Thyroid gland (tissue), 4 donors: Measurements from ENCODE around the gene AFF3. TPM values are rescaled to one million over a fixed set of nuclear protein-coding genes. Genes with fewer than 3 reads are reported as not detected.
A peak's percentile ranks its signal among the peaks of the same experiment; 100 is the strongest.

Source experiments
- DNase-seq, 2 donors: peaks; one replicate each; pipeline ENCODE4 v3.0.0-alpha.2; 2019
- H3K27ac ChIP-seq, 3 donors: fragments of 200-600 bp; sonication (generic); 1 replicate in 2 of 3; 2 replicates in 1 of 3; pipeline ENCODE4 v1.5.1; 2016 to 2019; ENCODE audit warnings: mild to moderate bottlenecking in 1 of 3, moderate library complexity in 1 of 3
- H3K27me3 ChIP-seq: fragments of 200-600 bp; sonication (generic); one replicate; pipeline ENCODE4 v1.5.1; 2019
- H3K36me3 ChIP-seq, 2 donors: fragments of 200-600 bp; sonication (generic); one replicate each; pipeline ENCODE4 v1.5.1; 2016 to 2019
- H3K4me1 ChIP-seq, 2 donors: fragments of 200-600 bp; sonication (generic); one replicate each; pipeline ENCODE4 v1.5.1; 2017 to 2019
- H3K4me3 ChIP-seq, 3 donors: fragments of 200-600 bp; sonication (generic); replicated peaks in 1 of 3; 1 replicate in 2 of 3; 2 replicates in 1 of 3; pipeline ENCODE4 v1.5.1; 2016; ENCODE audit warnings: mild to moderate bottlenecking in 1 of 3
- H3K9me3 ChIP-seq: fragments of 200-600 bp; sonication (generic); one replicate; pipeline ENCODE4 v1.5.1; 2017
- POLR2A ChIP-seq, 2 donors: fragments of 450-650 bp; IDR thresholded peaks; one replicate each; pipeline ENCODE4 v1.6.1; 2017; ENCODE audit warnings: antibody characterized with exemption in 2 of 2, mild to moderate bottlenecking in 2 of 2, moderate library complexity in 1 of 2
- WGBS, 2 donors: methylation state at CpG; one replicate each; pipeline ENCODE4 v1.1.5; 2017; 5-methylcytosine and 5-hydroxymethylcytosine counted together
- intact Hi-C: fragments of 100-400 bp; cut with DNase I; formaldehyde crosslinking; loops from one replicate; pipeline ENCODE4 v1.15.1; 2023
- total RNA-seq, 4 donors: library from RNA; depleted of rRNA; stranded (reverse); fragments of >200 nt; gene quantifications; one replicate each; pipeline ENCODE4 v1.2.3, GENCODE V29; 2016
- TF ChIP-seq, protein P1 (sequence below), 6 experiments: fragments of 200-600 bp in 3 of 6; fragments of 450-650 bp in 3 of 6; sonication (generic) in 3 of 6; IDR thresholded peaks; one replicate each; pipeline ENCODE4 v1.5.1; 2016 to 2019; ENCODE audit warnings: antibody characterized with exemption in 6 of 6, mild to moderate bottlenecking in 2 of 6, inconsistent platforms in 1 of 6, moderate library complexity in 1 of 6

AFF3 gene
- total RNA-seq, 4 donors from 2014 or later = 0.54 to 2.6 (median 1.1) TPM

DNA sequence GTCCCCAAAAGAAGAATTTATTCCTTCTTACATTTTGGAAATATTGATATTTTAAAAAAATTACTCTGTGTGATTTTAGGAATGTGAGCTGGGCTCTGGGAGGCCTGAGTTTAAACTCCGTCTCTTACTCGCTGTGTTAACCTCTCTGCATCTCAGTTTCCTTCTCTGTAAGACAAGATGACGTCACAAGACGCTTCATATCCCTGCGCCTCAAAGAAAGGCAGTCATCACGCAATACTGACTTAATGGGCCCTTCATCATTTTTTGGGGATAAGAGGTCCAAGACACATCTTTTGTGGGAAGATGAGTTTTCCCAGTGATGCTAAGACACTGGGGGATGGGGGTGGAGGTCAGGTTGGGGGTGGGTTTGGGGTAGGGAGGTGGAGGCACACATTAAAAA lies 320.4 kb downstream of the AFF3 start:
- Histone ChIP-seq H3K27me3 (no peaks in the 10 kb centered on the region), H3K36me3 (no peaks in the 10 kb centered on the region), H3K4me1 (no peaks in the 10 kb centered on the region), H3K27ac (no peak overlapping the region), H3K4me3 (no peak overlapping the region), H3K9me3 (no peaks in the 10 kb centered on the region)
- DNase-seq = no peak
- 93 to 97% methylated on average over 6 of the region's 6 CpGs for WGBS, 2 donors
- no peak for TF ChIP-seq POLR2A (IDR thresholded peaks at IDR 0.05)
- TF ChIP-seq, protein P1, sequence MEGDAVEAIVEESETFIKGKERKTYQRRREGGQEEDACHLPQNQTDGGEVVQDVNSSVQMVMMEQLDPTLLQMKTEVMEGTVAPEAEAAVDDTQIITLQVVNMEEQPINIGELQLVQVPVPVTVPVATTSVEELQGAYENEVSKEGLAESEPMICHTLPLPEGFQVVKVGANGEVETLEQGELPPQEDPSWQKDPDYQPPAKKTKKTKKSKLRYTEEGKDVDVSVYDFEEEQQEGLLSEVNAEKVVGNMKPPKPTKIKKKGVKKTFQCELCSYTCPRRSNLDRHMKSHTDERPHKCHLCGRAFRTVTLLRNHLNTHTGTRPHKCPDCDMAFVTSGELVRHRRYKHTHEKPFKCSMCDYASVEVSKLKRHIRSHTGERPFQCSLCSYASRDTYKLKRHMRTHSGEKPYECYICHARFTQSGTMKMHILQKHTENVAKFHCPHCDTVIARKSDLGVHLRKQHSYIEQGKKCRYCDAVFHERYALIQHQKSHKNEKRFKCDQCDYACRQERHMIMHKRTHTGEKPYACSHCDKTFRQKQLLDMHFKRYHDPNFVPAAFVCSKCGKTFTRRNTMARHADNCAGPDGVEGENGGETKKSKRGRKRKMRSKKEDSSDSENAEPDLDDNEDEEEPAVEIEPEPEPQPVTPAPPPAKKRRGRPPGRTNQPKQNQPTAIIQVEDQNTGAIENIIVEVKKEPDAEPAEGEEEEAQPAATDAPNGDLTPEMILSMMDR (IDR thresholded peaks at IDR 0.05) = no peak
- intact Hi-C loops = loop anchor here (10.0 kb wide), 1 partner anchor 423 kb away; no protein-coding TSS in a partner anchor

DNA sequence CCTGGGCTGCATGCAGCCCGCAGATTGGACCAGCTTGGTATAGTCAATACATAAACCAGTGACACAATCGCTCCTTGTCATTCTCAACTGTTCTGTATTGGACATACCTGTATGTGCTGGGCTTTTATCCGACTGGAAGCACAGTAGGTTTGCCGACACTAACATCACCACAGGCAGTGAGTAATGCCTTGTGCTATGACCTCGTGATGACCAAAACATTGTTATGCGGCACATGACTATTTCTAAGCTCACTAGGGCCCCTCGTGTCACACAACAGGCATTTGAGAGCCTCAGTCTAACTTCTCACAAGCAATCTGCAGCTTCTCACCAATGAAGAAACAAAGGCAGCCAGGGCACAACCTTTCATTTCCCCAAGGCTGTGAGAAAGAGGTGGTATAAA lies 320.8 kb downstream of the AFF3 start:
- TF ChIP-seq, protein P1 (IDR thresholded peaks at IDR 0.05) = no peak
- no peak for TF ChIP-seq POLR2A (IDR thresholded peaks at IDR 0.05)
- H3K9me3 ChIP-seq = no peaks in the 10 kb centered on the region
- no peaks in the 10 kb centered on the region for H3K27me3 ChIP-seq
- H3K4me1 ChIP-seq = no peaks in the 10 kb centered on the region
- intact Hi-C loops = loop anchor here (10.0 kb wide), 1 partner anchor 423 kb away; no protein-coding TSS in a partner anchor
- H3K4me3 ChIP-seq = no peak overlapping the region
- H3K36me3 ChIP-seq = no peaks in the 10 kb centered on the region
- 89 to 92% methylated on average over 7 of the region's 7 CpGs for WGBS, 2 donors
- no peak overlapping the region for H3K27ac ChIP-seq
- no peak for DNase-seq

DNA sequence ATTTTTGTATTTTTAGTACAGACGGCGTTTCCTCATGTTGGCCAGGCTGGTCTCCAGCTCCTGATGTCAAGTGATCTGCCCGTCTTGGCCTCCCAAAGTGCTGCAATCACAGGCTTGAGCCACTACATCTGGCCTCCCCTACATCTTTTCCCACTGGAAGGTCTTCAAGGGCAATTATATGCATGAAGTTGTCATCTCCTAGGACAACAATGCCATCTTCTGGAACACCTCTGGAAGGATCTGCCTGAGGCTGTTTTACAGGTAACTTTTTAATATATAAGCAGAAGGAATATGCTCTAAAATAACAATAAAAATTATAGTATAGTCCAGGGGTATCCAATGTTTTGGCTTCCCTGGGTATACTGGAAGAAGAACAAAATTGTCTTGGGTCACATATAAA lies 321.4 kb downstream of the AFF3 start:
- Histone ChIP-seq H3K36me3 (no peaks in the 10 kb centered on the region), H3K27ac (no peak overlapping the region), H3K4me3 (no peak overlapping the region), H3K4me1 (no peaks in the 10 kb centered on the region), H3K9me3 (no peaks in the 10 kb centered on the region), H3K27me3 (no peaks in the 10 kb centered on the region)
- WGBS, 2 donors = 96 to 97% methylated on average over 3 of the region's 3 CpGs
- no peak for DNase-seq
- no peak for TF ChIP-seq POLR2A (IDR thresholded peaks at IDR 0.05)
- TF ChIP-seq, protein P1 (IDR thresholded peaks at IDR 0.05) = no peak
- intact Hi-C loops = loop anchor here (10.0 kb wide), 1 partner anchor 424 kb away; no protein-coding TSS in a partner anchor

DNA sequence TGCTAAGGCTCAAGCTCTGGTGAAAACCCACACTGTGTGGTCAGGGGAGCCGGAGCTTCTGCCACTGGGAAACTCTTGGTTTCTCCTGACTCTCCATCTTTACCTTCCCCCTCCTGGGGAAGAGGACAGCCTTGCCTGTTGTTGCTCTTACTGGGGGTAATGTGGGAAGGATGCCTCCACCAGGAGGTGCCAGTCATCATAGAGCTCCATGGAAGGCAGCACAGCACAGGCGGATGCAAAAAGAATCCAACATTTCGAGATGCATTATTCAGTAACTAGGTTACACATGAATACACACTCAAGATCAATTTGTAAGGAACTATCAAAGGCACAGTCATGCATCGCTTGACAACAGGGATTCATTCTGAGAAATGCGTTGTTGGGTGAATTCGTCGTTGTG lies 322.6 kb downstream of the AFF3 start:
- no peaks in the 10 kb centered on the region for H3K36me3 ChIP-seq
- no peak overlapping the region for H3K4me3 ChIP-seq
- 63 to 70% methylated on average over 7 of the region's 7 CpGs for WGBS, 2 donors
- H3K9me3 ChIP-seq = no peaks in the 10 kb centered on the region
- no peak for TF ChIP-seq POLR2A (IDR thresholded peaks at IDR 0.05)
- TF ChIP-seq, protein P1 (IDR thresholded peaks at IDR 0.05) = peak in 2 of 6 experiments; percentile 12 to 32
- no peaks in the 10 kb centered on the region for H3K4me1 ChIP-seq
- peak; percentile 16 to 17 for DNase-seq
- no peak overlapping the region for H3K27ac ChIP-seq
- no peaks in the 10 kb centered on the region for H3K27me3 ChIP-seq
- intact Hi-C loops = loop anchor here (10.0 kb wide), 1 partner anchor 425 kb away; no protein-coding TSS in a partner anchor

DNA sequence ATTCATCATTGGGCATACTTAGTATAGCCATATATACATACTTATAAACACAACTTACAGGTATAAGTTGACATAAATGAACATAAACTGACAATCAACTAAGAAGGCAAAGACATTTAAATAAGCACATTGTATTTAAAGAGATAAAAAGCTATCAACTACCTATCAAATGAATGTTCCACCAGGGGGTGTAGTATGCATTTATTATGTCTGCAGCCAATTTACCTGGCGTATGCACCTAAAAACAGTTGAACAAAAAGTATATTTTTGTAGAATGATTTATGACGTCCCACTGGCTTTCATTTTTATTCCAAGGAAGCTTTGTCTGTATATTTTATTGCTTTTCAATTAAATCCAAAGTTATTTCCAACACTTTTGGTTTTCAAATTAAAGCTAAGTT lies 323.5 kb downstream of the AFF3 start:
- Histone ChIP-seq H3K4me3 (no peak overlapping the region), H3K4me1 (no peaks in the 10 kb centered on the region), H3K9me3 (no peaks in the 10 kb centered on the region), H3K27me3 (no peaks in the 10 kb centered on the region), H3K27ac (no peak overlapping the region), H3K36me3 (no peaks in the 10 kb centered on the region)
- DNase-seq = no peak
- WGBS, 2 donors = 70 to 75% methylated on average over 2 of the region's 2 CpGs
- no peak for TF ChIP-seq POLR2A (IDR thresholded peaks at IDR 0.05)
- TF ChIP-seq, protein P1 (IDR thresholded peaks at IDR 0.05) = peak in 3 of 6 experiments; percentile 11 to 37 (median 28)
- intact Hi-C loops = no loop called here
